Astrocyte of the cerebellum (primary cell): Measurements from ENCODE around the gene AK6.
"Not testable (repeated sequence)": the region's sequence is repeated elsewhere in the genome, so short reads cannot be mapped to it uniquely, and the experiment has no call there.

ENCODE experiments used
- DNase-seq: peaks from one replicate; pipeline ENCODE4 v3.0.0-alpha.2; 2011; ENCODE audit warnings: low read depth
- H3K4me3 ChIP-seq: 2 replicates; pipeline ENCODE4 v1.5.1; 2011; ENCODE audit warnings: mild to moderate bottlenecking, low read depth, low read length, moderate library complexity
- CTCF ChIP-seq: IDR thresholded peaks from 2 replicates; pipeline ENCODE4 v1.5.1; 2012; ENCODE audit warnings: low read length, low read depth, moderate library complexity, mild to moderate bottlenecking; ENCODE audit errors: missing control alignments
- in situ Hi-C: cut with HindIII; loops from 2 replicates; pipeline ENCODE4 v1.10.0; 2017; ENCODE audit warnings: low sequenced_read_pairs

AK6 gene

GRCh38 chr5:69343083-69343482 is 26.2 kb downstream of the AK6 start:
- H3K4me3 ChIP-seq = no peak overlapping the region
- in situ Hi-C loops = no loop called here
- DNase-seq = no peak
- no peak for TF ChIP-seq CTCF

- in situ Hi-C loops = no loop called here
These were observed 27.7 kb downstream of the AK6 start for GRCh38 chr5:69341520-69342161.

GRCh38 chr5:69335341-69335935 is 33.9 kb downstream of the AK6 start:
- no peak overlapping the region for H3K4me3 ChIP-seq
- no peak for TF ChIP-seq CTCF
- in situ Hi-C loops = no loop called here
- DNase-seq = no peak

More at GRCh38 chr5:69341520-69342161, 27.7 kb downstream of the AK6 start:
- H3K4me3 ChIP-seq = no peak overlapping the region
- DNase-seq = no peak
- TF ChIP-seq CTCF = no peak

GRCh38 chr5:69334793-69335268 is 34.5 kb downstream of the AK6 start:
- in situ Hi-C loops = no loop called here
- peak; percentile 82 for TF ChIP-seq CTCF
- H3K4me3 ChIP-seq = no peak overlapping the region
- peak; percentile 39 for DNase-seq

- H3K4me3 ChIP-seq, in situ Hi-C loops, DNase-seq: not testable (repeated sequence)
These were observed 35.5 kb downstream of the AK6 start for GRCh38 chr5:69333668-69334315.

GRCh38 chr5:69331528-69332445 is 37.5 kb downstream of the AK6 start:
- TF ChIP-seq CTCF = no peak
- H3K4me3 ChIP-seq = peak overlapping the region; percentile 60
- in situ Hi-C loops = no loop called here
- DNase-seq = no peak
